Measurements from ENCODE around the gene WDR38. TPM values are rescaled to one million over a fixed set of nuclear protein-coding genes. Genes with fewer than 3 reads are reported as not detected.

Gene WDR38
- total and polyA plus RNA-seq, 4 donors = not detected

- no peaks in the 10 kb centered on the region for H3K27me3 ChIP-seq (ENCODE audit: control insufficient read depth in 4 of 4, insufficient read depth in 4 of 4, low read length in 3 of 4)
- no peak overlapping the region for H3K9ac ChIP-seq (ENCODE audit: low read depth in 1 of 2, low read length in 2 of 2)
- no peak overlapping the region for H3K4me3 ChIP-seq (ENCODE audit: low read depth in 1 of 3, low read length in 3 of 3)
- H3K4me1 ChIP-seq (ENCODE audit: control insufficient read depth in 4 of 4, insufficient read depth in 4 of 4, low read length in 3 of 4) = peaks cover 2 to 27% (median 21%) of the 10 kb centered on the region in 4 donors
- DNase-seq (ENCODE audit: low spot score) = no peak
- no peaks in the 10 kb centered on the region for H3K9me3 ChIP-seq (ENCODE audit: control insufficient read depth in 4 of 4, low read length in 3 of 4)
- H3K27ac ChIP-seq (ENCODE audit: low read depth in 1 of 2, low read length in 2 of 2) = no peak overlapping the region
- peaks cover 15 to 40% (median 25%) of the 10 kb centered on the region in 4 donors for H3K36me3 ChIP-seq (ENCODE audit: control insufficient read depth in 4 of 4, insufficient read depth in 3 of 4, low read depth in 1 of 4, low read length in 3 of 4)
- peak in 1 of 2 donors; percentile 16 for TF ChIP-seq RAD21 (IDR thresholded peaks at IDR 0.05)
- TF ChIP-seq GABPA (IDR thresholded peaks at IDR 0.05 in 1 of 2, conservative IDR thresholded peaks at IDR 0.05 in 1 of 2) = no peak
- 76% methylated on average over 16 of the region's 16 CpGs for WGBS
Observed at GRCh38 chr9:124855944-124856765, 2.9 kb downstream of the WDR38 start.

- no peak for DNase-seq (ENCODE audit: low spot score)
- Histone ChIP-seq H3K27ac (ENCODE audit: low read depth in 1 of 2, low read length in 2 of 2) (no peak overlapping the region), H3K4me1 (ENCODE audit: control insufficient read depth in 4 of 4, insufficient read depth in 4 of 4, low read length in 3 of 4) (peaks cover 2 to 24% (median 19%) of the 10 kb centered on the region in 4 donors), H3K36me3 (ENCODE audit: control insufficient read depth in 4 of 4, insufficient read depth in 3 of 4, low read depth in 1 of 4, low read length in 3 of 4) (peaks cover 15 to 40% (median 25%) of the 10 kb centered on the region in 4 donors), H3K27me3 (ENCODE audit: control insufficient read depth in 4 of 4, insufficient read depth in 4 of 4, low read length in 3 of 4) (no peaks in the 10 kb centered on the region), H3K9me3 (ENCODE audit: control insufficient read depth in 4 of 4, low read length in 3 of 4) (no peaks in the 10 kb centered on the region), H3K9ac (ENCODE audit: low read depth in 1 of 2, low read length in 2 of 2) (no peak overlapping the region), H3K4me3 (ENCODE audit: low read depth in 1 of 3, low read length in 3 of 3) (no peak overlapping the region)
- TF ChIP-seq REST (IDR thresholded peaks at IDR 0.05) (no peak), HNF4G (IDR thresholded peaks at IDR 0.05) (no peak), EGR1 (IDR thresholded peaks at IDR 0.05; ENCODE audit: low read depth in 2 of 2) (no peak)
- WGBS = 95% methylated on average over 24 of the region's 24 CpGs
Observed at GRCh38 chr9:124857533-124858162, 4.4 kb downstream of the WDR38 start.

GRCh38 chr9:124858330-124859046, 5.2 kb downstream of the WDR38 start:
- no peak overlapping the region for H3K27ac ChIP-seq (ENCODE audit: low read depth in 1 of 2, low read length in 2 of 2)
- H3K4me1 ChIP-seq (ENCODE audit: control insufficient read depth in 4 of 4, insufficient read depth in 4 of 4, low read length in 3 of 4) = peaks cover 0 to 19% (median 13%) of the 10 kb centered on the region in 4 donors
- 85% methylated on average over 9 of the region's 9 CpGs for WGBS
- no peak for TF ChIP-seq HNF4G (IDR thresholded peaks at IDR 0.05)
- no peak for TF ChIP-seq RAD21 (IDR thresholded peaks at IDR 0.05)
- TF ChIP-seq HNF4A (conservative IDR thresholded peaks at IDR 0.05) = no peak
- TF ChIP-seq TAF1 (conservative IDR thresholded peaks at IDR 0.05) = no peak
- TF ChIP-seq RXRA (IDR thresholded peaks at IDR 0.05) = no peak
- TF ChIP-seq YY1 (IDR thresholded peaks at IDR 0.05) = no peak
- peaks cover 15 to 40% (median 25%) of the 10 kb centered on the region in 4 donors for H3K36me3 ChIP-seq (ENCODE audit: control insufficient read depth in 4 of 4, insufficient read depth in 3 of 4, low read depth in 1 of 4, low read length in 3 of 4)
- no peak overlapping the region for H3K9ac ChIP-seq (ENCODE audit: low read depth in 1 of 2, low read length in 2 of 2)
- H3K4me3 ChIP-seq (ENCODE audit: low read depth in 1 of 3, low read length in 3 of 3) = no peak overlapping the region
- no peaks in the 10 kb centered on the region for H3K9me3 ChIP-seq (ENCODE audit: control insufficient read depth in 4 of 4, low read length in 3 of 4)
- DNase-seq (ENCODE audit: low spot score) = no peak
- H3K27me3 ChIP-seq (ENCODE audit: control insufficient read depth in 4 of 4, insufficient read depth in 4 of 4, low read length in 3 of 4) = no peaks in the 10 kb centered on the region

Measured in liver (tissue), 9 donors.